ENCODE data around the gene AFF1.
"Not testable (repeated sequence)": the region's sequence is repeated elsewhere in the genome, so short reads cannot be mapped to it uniquely, and the experiment has no call there.

AFF1 gene

GRCh38 chr4:87012265-87012953 is 77.6 kb downstream of the AFF1 start:
- DNase-seq (ENCODE audit: low read depth) = no peak

GRCh38 chr4:87012954-87013308 is 78.1 kb downstream of the AFF1 start:
- DNase-seq (ENCODE audit: low read depth) = not testable (repeated sequence)

GRCh38 chr4:87014284-87014782 is 79.5 kb downstream of the AFF1 start:
- DNase-seq (ENCODE audit: low read depth) = no peak

- no peak for DNase-seq (ENCODE audit: low read depth)
Measured at GRCh38 chr4:87015416-87015815, 80.6 kb downstream of the AFF1 start.

GRCh38 chr4:87017580-87018342 is 83.0 kb downstream of the AFF1 start:
- no peak for DNase-seq (ENCODE audit: low read depth)

- no peak for DNase-seq (ENCODE audit: low read depth)
Measured at GRCh38 chr4:87018753-87019152, 83.9 kb downstream of the AFF1 start.

- no peak for DNase-seq (ENCODE audit: low read depth)
Measured at GRCh38 chr4:87019246-87019791, 84.5 kb downstream of the AFF1 start.

- no peak for DNase-seq (ENCODE audit: low read depth)
Measured at GRCh38 chr4:87019898-87020297, 85.1 kb downstream of the AFF1 start.

- DNase-seq (ENCODE audit: low read depth) = no peak
Measured at GRCh38 chr4:87024201-87024600, 89.4 kb downstream of the AFF1 start.

GRCh38 chr4:87025023-87025613 is 90.3 kb downstream of the AFF1 start:
- no peak for DNase-seq (ENCODE audit: low read depth)

- DNase-seq (ENCODE audit: low read depth) = no peak
Measured at GRCh38 chr4:87025614-87026041, 90.8 kb downstream of the AFF1 start.

GRCh38 chr4:87026800-87027495 is 92.1 kb downstream of the AFF1 start:
- DNase-seq (ENCODE audit: low read depth) = no peak

- DNase-seq (ENCODE audit: low read depth) = no peak
Measured at GRCh38 chr4:87029356-87029755, 94.5 kb downstream of the AFF1 start.

GRCh38 chr4:87030124-87030523 is 95.3 kb downstream of the AFF1 start:
- no peak for DNase-seq (ENCODE audit: low read depth)

- no peak for DNase-seq (ENCODE audit: low read depth)
Measured at GRCh38 chr4:87030755-87031441, 96.1 kb downstream of the AFF1 start.

- no peak for DNase-seq (ENCODE audit: low read depth)
Measured at GRCh38 chr4:87031920-87032319, 97.1 kb downstream of the AFF1 start.

- no peak for DNase-seq (ENCODE audit: low read depth)
Measured at GRCh38 chr4:87032884-87033533, 98.2 kb downstream of the AFF1 start.

- no peak for DNase-seq (ENCODE audit: low read depth)
Measured at GRCh38 chr4:87033902-87034301, 99.1 kb downstream of the AFF1 start.

GRCh38 chr4:87034527-87034926 is 99.7 kb downstream of the AFF1 start:
- no peak for DNase-seq (ENCODE audit: low read depth)

- DNase-seq (ENCODE audit: low read depth) = no peak
Measured at GRCh38 chr4:87035881-87036509, 101.2 kb downstream of the AFF1 start.

GRCh38 chr4:87036713-87037112 is 101.9 kb downstream of the AFF1 start:
- DNase-seq (ENCODE audit: low read depth) = no peak
